K562 (cell line): ENCODE results near the gene DGLUCY. TPM values are rescaled to one million over a fixed set of nuclear protein-coding genes. Genes with fewer than 3 reads are reported as not detected.

Experiments used
- ATAC-seq: fragments of 200-7000 bp; cut with Tn5 transposase; 3 replicates; pipeline ENCODE4 v1.9.1; 2020; ENCODE audit warnings: moderate library complexity
- BruUV-seq: library from RNA; stranded (reverse); fragments of 400-500 nt; replicated peaks from 2 replicates; lab custom pipeline; 2021; lab: Mats Ljungman, UMichigan
- CTCF ChIA-PET: fragments of 300-600 bp; formaldehyde crosslinking; extraction: SDS; loops from one replicate; lab custom pipeline; 2021; ENCODE audit warnings: low intra/inter-chr PET ratio; lab: Yijun Ruan, JAX
- POLR2A ChIA-PET: fragments of 300-600, 350-650 bp; sonication (Branson Sonifier 250); formaldehyde crosslinking; extraction: SDS; loops from one replicate; lab custom pipeline; 2021; ENCODE audit warnings: antibody characterized with exemption, inconsistent platforms; lab: Yijun Ruan, JAX
- DNase-seq, 4 experiments: peaks; one replicate each; pipeline versions ENCODE4 v3.0.0 to v3.0.0-alpha.2; 2011 to 2018; ENCODE audit warnings: low spot score in 3 of 4, mixed read lengths in 3 of 4; ENCODE audit errors: extremely low read depth in 1 of 4
- FAIRE-seq: peaks from 2 replicates; lab custom pipeline; 2011; peaks lifted over from hg19 to GRCh38; lab: Jason Lieb, UNC
- H2AFZ ChIP-seq: 2 replicates; pipeline ENCODE4 v1.6.0; 2011; ENCODE audit warnings: low read depth, low read length, control low read depth, inconsistent platforms
- H3K27ac ChIP-seq: fragments of 200-600 bp; 3 replicates; pipeline ENCODE4 v1.8.0; 2011; ENCODE audit warnings: low read depth, mild to moderate bottlenecking, control low read depth, inconsistent platforms, low read length, moderate library complexity, mixed read lengths; ENCODE audit errors: extremely low read depth
- H3K27me3 ChIP-seq, 2 experiments: fragments of 300-600 bp in 1 of 2; 2 replicates in 1 of 2; 3 replicates in 1 of 2; pipeline versions ENCODE4 v1.6.0 to v1.8.0; 2011; ENCODE audit warnings: inconsistent platforms in 2 of 2, low read length in 2 of 2, mild to moderate bottlenecking in 1 of 2, mixed read lengths in 1 of 2, moderate library complexity in 1 of 2; ENCODE audit not compliant: control insufficient read depth in 2 of 2, insufficient read depth in 2 of 2
- H3K36me3 ChIP-seq: fragments of 300-600 bp; 3 replicates; pipeline ENCODE4 v1.8.0; 2011; ENCODE audit warnings: mild to moderate bottlenecking, low read length, inconsistent platforms; ENCODE audit not compliant: control insufficient read depth, insufficient read depth
- H3K4me1 ChIP-seq, 2 experiments: fragments of 200-600 bp in 1 of 2; replicated peaks in 1 of 2; 2 replicates in 1 of 2; 3 replicates in 1 of 2; pipeline versions ENCODE4 v1.5.1 to v1.8.0; 2011; ENCODE audit warnings: inconsistent platforms in 2 of 2, low read length in 2 of 2, mild to moderate bottlenecking in 1 of 2, mixed read lengths in 1 of 2, moderate library complexity in 1 of 2; ENCODE audit not compliant: control insufficient read depth in 2 of 2, insufficient read depth in 2 of 2
- H3K4me2 ChIP-seq: 2 replicates; pipeline ENCODE4 v1.6.1; 2011; ENCODE audit warnings: low read length, control low read depth, inconsistent platforms, mixed read lengths; ENCODE audit not compliant: insufficient read depth
- H3K4me3 ChIP-seq: fragments of 200-600 bp; sonication (generic), shearing (Covaris generic); 2 replicates; pipeline ENCODE4 v1.5.1; 2016; ENCODE audit warnings: control low read depth, inconsistent platforms
- H3K79me2 ChIP-seq: fragments of 200-600 bp; 3 replicates; pipeline ENCODE4 v1.8.0; 2011; ENCODE audit warnings: low read length, inconsistent platforms; ENCODE audit not compliant: control insufficient read depth, insufficient read depth
- H3K9ac ChIP-seq, 2 experiments: 2 replicates each; pipeline versions ENCODE4 v1.6.0 to v1.6.1; 2011; ENCODE audit warnings: low read depth in 2 of 2, low read length in 2 of 2, control low read depth in 1 of 2, inconsistent platforms in 1 of 2, mild to moderate bottlenecking in 1 of 2, mixed read lengths in 1 of 2; ENCODE audit not compliant: insufficient read depth in 1 of 2
- H3K9me1 ChIP-seq: one replicate; pipeline ENCODE4 v1.6.0; 2011; ENCODE audit warnings: inconsistent platforms, mild to moderate bottlenecking, low read length, moderate library complexity; ENCODE audit not compliant: control insufficient read depth, insufficient read depth
- H3K9me3 ChIP-seq: replicated peaks from 2 replicates; pipeline ENCODE4 v1.5.1; 2011; ENCODE audit warnings: low read depth, low read length, inconsistent platforms; ENCODE audit not compliant: control insufficient read depth, insufficient read depth
- H4K20me1 ChIP-seq: replicated peaks from 2 replicates; pipeline ENCODE4 v1.6.1; 2011; ENCODE audit warnings: low read length, inconsistent platforms, mixed read lengths; ENCODE audit not compliant: control insufficient read depth, insufficient read depth
- DDX20 ChIP-seq: fragments of 450-650 bp; IDR thresholded peaks from 2 replicates; pipeline ENCODE4 v1.6.1; 2016; ENCODE audit warnings: missing genetic modification characterization, low read depth, mild to moderate bottlenecking, missing compliant biosample characterization, moderate library complexity
- EZH2 ChIP-seq: IDR thresholded peaks from 2 replicates; pipeline ENCODE4 v1.6.1; 2012; ENCODE audit warnings: low read depth, mild to moderate bottlenecking, inconsistent platforms, low read length, borderline replicate concordance
- HBP1 ChIP-seq: fragments of 450-650 bp; formaldehyde crosslinking; IDR thresholded peaks from 2 replicates; pipeline ENCODE4 v1.4.0; 2022; ENCODE audit warnings: missing genetic modification characterization
- ILF3 ChIP-seq: fragments of 450-650 bp; IDR thresholded peaks from 2 replicates; pipeline ENCODE4 v1.6.1; 2018; ENCODE audit warnings: antibody characterized with exemption, mild to moderate bottlenecking, moderate library complexity, borderline replicate concordance
- KDM2B ChIP-seq: fragments of 250-450 bp; sonication (Bioruptor Pico); IDR thresholded peaks from 2 replicates; pipeline ENCODE4 v1.8.0; 2021; ENCODE audit warnings: mild to moderate bottlenecking, moderate library complexity
- PTRF ChIP-seq: fragments of 450-650 bp; IDR thresholded peaks from 2 replicates; pipeline ENCODE4 v1.6.1; 2016; ENCODE audit warnings: mild to moderate bottlenecking, missing genetic modification characterization, missing compliant biosample characterization
- SFPQ ChIP-seq: fragments of 200-400 bp; formaldehyde crosslinking; IDR thresholded peaks from 2 replicates; pipeline ENCODE4 v1.6.1; 2017; ENCODE audit warnings: mild to moderate bottlenecking, low read depth, low read length, moderate library complexity
- SLC30A9 ChIP-seq: fragments of 250-450 bp; sonication (Bioruptor Pico); IDR thresholded peaks from 2 replicates; pipeline ENCODE4 v1.8.0; 2022; ENCODE audit warnings: mild to moderate bottlenecking, moderate library complexity
- SUPT5H ChIP-seq: fragments of 450-650 bp; IDR thresholded peaks from 2 replicates; pipeline ENCODE4 v1.6.1; 2016
- TEAD1 ChIP-seq, 2 experiments: fragments of 450-650 bp in 1 of 2; sonication (generic) in 1 of 2; formaldehyde crosslinking; IDR thresholded peaks; 2 replicates each; pipeline versions ENCODE4 v1.4.0 to v1.8.0; 2020 to 2022; ENCODE audit warnings: mild to moderate bottlenecking in 2 of 2, missing genetic modification reagents in 1 of 2
- THRA ChIP-seq: fragments of 450-650 bp; IDR thresholded peaks from 2 replicates; pipeline ENCODE4 v1.6.1; 2017; ENCODE audit warnings: mild to moderate bottlenecking, moderate library complexity
- ZBTB26 ChIP-seq: fragments of 450-650 bp; formaldehyde crosslinking; IDR thresholded peaks from 2 replicates; pipeline ENCODE4 v1.4.0; 2022; ENCODE audit warnings: missing genetic modification characterization
- ZBTB49 ChIP-seq: sonication (generic); formaldehyde crosslinking; IDR thresholded peaks from 2 replicates; pipeline ENCODE4 v1.8.0; 2022; ENCODE audit warnings: missing genetic modification reagents, mild to moderate bottlenecking, borderline replicate concordance
- ZNF239 ChIP-seq: fragments of 250-450 bp; sonication (Bioruptor Pico); IDR thresholded peaks from 2 replicates; pipeline ENCODE4 v1.4.0; 2020; ENCODE audit warnings: mild to moderate bottlenecking
- ZNF311 ChIP-seq: fragments of 250-450 bp; sonication (Bioruptor Pico); IDR thresholded peaks from 2 replicates; pipeline ENCODE4 v1.4.0; 2020; ENCODE audit warnings: mild to moderate bottlenecking, moderate library complexity
- WGBS: fragments of 100-300 bp; shearing (Covaris generic); methylation state at CpG from one replicate; pipeline ENCODE4 v1.1.6; 2016; ENCODE audit warnings: low coverage, mixed read lengths; ENCODE audit not compliant: insufficient coverage; ENCODE audit errors: missing lambda C conversion rate; 5-methylcytosine and 5-hydroxymethylcytosine counted together
- in situ Hi-C: fragments of 300-500 bp; cut with MboI; formaldehyde crosslinking; loops from 4 replicates; pipeline ENCODE4 v1.15.0; 2018; ENCODE audit warnings: inconsistent platforms, mixed read lengths
- intact Hi-C: fragments of 100-400 bp; cut with micrococcal nuclease; formaldehyde crosslinking; loops from 2 replicates; pipeline ENCODE4 v1.14.2; 2022
- polyA plus RNA-seq, 8 experiments: library from polyadenylated mRNA; depleted of rRNA in 4 of 8; stranded (reverse) in 5 of 8; unstranded in 3 of 8; fragments of >200 nt; fragmentation: Nextera tagmentation in 2 of 8; fragmentation: Illumina TruSeq in 1 of 8; extraction: Ambion mirVana in 2 of 8; extraction: Trizol in 1 of 8; gene quantifications; 2 replicates each; pipeline versions ENCODE4 v1.2.1 to v1.2.3, GENCODE V29; 2011 to 2014; ENCODE audit warnings: inconsistent platforms in 1 of 8, missing spikeins in 1 of 8
- total RNA-seq, 7 experiments: library from RNA; depleted of rRNA in 6 of 7; stranded (reverse); fragments of >200 nt in 6 of 7; fragmentation: Illumina TruSeq in 2 of 7; extraction: Trizol in 2 of 7; gene quantifications; 2 replicates each; pipeline versions ENCODE4 v1.2.1 to v1.2.3, GENCODE V29; 2011 to 2021; ENCODE audit warnings: low replicate concordance in 1 of 7

The DGLUCY gene
- total and polyA plus RNA-seq, 9 of the 15 experiments (the other 6 are each of a cell fraction or from before 2014, with no cell fraction given): 9.9 to 28.4 (median 21.0) TPM

- Histone ChIP-seq H3K9me1 (no peaks in the 10 kb centered on the region), H3K36me3 (peaks cover 4% of the 10 kb centered on the region; the same call in 1 of the 3 replicates), H2AFZ (no peak overlapping the region), H3K9me3 (no peaks in the 10 kb centered on the region), H3K4me3 (no peak overlapping the region), H3K79me2 (peaks cover 29% of the 10 kb centered on the region), H4K20me1 (no peaks in the 10 kb centered on the region), H3K9ac (no peak overlapping the region), H3K27ac (no peak overlapping the region), H3K4me1 (peaks cover 17 to 28% of the 10 kb centered on the region in 2 experiments), H3K27me3 (no peaks in the 10 kb centered on the region), H3K4me2 (no peak overlapping the region)
- ATAC-seq (no peak), DNase-seq (no peak), FAIRE-seq (no peak)
- CTCF ChIA-PET: no interaction called here
- in situ Hi-C loops (no loop called here), intact Hi-C loops (no loop called here)
- whole genome bisulfite sequencing: 33% methylated on average over 1 of the region's 1 CpG
- TF ChIP-seq PTRF (tag): no peak
- TF ChIP-seq TEAD1 (CRISPR knock-in tag; IDR thresholded peaks at IDR 0.05): no peak
- TF ChIP-seq HBP1: no peak
- no peak for TF ChIP-seq EZH2
- no peak for TF ChIP-seq ILF3
- TF ChIP-seq SLC30A9: no peak
- TF ChIP-seq SUPT5H: no peak
- no peak for TF ChIP-seq DDX20
- TF ChIP-seq THRA: no peak
- no peak for TF ChIP-seq ZBTB26 (CRISPR knock-in tag)
- TF ChIP-seq SFPQ: no peak
- TF ChIP-seq ZBTB49: no peak
- TF ChIP-seq ZNF311: no peak
- no peak for TF ChIP-seq ZNF239 (CRISPR knock-in tag)
- TF ChIP-seq KDM2B: no peak
- BruUV-seq: no TSS peak
- POLR2A ChIA-PET: no interaction called here
These were observed 2.4 kb upstream of the DGLUCY start for GRCh38 chr14:91111443-91111842.
